ENCODE results near the gene LAMA3.
A peak's percentile ranks its signal among the peaks of the same experiment; 100 is the strongest.

The LAMA3 gene

DNA sequence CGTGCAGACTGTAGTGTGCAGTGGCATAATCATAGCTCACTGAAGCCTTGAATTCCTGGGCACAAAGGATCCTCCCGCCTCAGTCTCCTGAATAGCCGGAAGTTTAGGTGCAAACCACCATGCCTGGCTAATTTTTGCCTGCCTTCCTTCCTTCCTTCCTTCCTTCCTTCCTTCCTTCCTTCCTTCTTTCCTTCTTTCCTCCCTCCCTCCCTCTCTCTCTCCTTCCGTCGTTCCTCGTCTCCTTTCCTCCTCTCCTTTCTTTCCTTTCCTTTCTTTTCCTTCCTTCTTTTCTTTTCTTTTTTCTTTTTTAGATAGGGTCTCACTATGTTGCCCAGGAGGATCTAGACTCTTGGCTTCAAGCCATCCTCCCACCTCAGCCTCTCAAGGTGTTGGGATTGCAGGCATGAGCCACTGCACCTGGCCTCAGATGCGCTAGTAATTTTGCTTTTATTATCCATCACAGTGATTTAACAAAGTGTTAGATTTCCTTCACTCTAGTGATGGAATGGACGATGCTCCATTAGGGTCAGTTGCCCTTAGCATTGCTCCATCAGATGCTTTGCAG, 20.0 kb upstream of the LAMA3 start:
- no peak for DNase-seq

DNA sequence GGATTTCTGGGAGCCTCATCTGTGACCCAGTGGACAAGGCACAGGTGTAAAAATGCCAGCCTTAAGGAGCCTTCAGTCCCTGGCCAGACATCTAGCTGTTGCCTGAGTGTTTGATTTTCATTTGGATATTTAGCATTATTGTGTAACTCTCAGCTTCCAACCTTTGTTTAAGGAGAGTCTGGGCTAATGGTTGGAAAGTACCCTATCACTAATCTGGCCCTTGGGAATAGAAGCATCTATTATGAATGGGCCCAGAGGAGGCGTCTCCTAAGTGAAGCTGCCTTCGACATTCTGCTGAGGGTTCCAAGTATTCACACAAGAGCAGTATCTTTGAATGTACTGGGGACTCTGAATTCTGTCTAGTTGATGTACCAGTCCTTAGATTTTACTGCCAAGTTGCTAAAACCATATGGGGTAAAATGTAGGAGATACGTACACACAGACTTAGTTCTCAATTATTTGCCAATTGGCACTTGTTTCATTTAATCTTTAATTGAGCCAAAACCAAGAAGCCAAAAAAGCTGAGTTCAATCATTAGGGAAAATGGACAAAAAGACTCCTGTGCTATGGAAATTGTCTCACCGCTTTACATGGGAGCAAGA, 19.3 kb upstream of the LAMA3 start:
- no peak for DNase-seq

- DNase-seq = no peak
Observed at GRCh38 chr18:23671564-23671963, 17.7 kb upstream of the LAMA3 start.

DNA sequence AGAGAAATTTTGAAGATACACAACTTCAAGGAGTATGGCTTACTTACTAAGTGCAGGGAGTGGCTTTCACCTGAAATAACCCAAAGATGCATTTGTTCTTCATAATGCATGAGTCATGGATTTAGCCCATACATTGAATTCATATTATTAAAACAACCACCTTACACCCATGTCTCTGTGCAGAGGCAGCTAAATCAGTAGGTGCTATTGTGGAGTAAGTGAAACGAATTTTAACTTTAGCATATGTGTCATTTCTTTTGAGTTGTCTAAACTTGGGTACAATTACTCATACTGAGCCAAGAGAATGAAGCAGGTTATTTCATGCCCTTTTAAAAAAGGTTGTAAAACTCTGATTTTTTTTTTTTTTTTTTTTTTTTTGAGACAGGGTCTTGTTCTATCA, 15.5 kb upstream of the LAMA3 start:
- no peak for DNase-seq

DNA sequence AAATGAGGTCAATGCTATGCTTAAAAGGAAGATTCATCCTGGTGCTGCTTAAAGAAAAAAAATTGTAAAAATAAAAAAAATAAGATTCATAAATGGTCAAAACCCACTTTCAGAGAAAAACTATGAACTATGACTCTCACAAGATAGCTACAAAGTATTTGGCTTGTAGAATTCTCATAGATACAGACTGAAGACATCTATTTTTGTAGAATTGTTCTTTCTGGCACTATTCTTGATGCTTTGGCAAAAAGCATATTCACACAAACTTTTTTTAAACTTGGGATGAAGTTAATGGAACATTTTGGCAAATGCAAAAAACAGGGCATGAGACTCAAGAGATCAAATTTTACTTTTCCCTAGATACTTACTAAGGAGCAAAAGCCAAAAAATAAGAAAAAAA, 14.0 kb upstream of the LAMA3 start:
- no peak for DNase-seq

DNA sequence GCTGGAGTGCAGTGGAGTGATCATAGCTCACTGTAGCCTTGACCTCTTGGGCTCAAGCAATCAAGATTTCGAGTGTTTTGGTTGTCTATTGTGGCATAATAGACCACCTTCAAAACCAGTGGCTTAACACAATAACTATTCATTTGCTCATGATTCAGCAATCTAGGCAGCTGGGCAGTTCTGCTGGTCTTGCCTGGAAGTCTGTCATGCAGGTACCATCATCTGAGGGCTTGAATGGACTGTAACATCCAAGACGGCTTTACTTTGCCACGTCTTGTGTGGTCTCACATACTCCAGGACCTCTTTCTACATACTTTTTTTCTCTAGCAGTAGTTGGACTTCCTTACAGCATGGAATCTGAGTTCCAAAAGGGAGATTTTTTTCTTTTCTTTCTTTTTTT, 13.4 kb upstream of the LAMA3 start:
- no peak for DNase-seq

DNA sequence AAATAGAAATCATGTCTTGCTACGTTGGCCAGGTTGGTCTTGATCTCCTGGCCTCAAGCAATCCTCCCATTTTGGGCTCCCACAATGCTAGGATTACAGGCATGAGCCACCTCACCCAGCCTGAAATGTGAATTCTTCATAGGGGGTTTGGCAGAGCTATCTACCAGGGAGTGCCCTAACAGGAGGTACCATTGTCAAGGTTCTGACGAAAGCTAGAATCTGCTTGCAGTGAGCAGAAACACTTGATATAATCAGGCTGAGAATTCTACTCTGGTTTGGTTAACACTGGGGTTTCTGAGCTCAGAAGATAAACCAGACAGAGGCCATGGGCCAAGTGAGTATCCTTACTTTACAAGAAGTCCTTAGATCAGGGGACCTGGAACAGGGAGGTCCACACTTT, 7.2 kb upstream of the LAMA3 start:
- no peak for DNase-seq

GRCh38 chr18:23682472-23682871, 6.8 kb upstream of the LAMA3 start:
- DNase-seq = no peak

DNA sequence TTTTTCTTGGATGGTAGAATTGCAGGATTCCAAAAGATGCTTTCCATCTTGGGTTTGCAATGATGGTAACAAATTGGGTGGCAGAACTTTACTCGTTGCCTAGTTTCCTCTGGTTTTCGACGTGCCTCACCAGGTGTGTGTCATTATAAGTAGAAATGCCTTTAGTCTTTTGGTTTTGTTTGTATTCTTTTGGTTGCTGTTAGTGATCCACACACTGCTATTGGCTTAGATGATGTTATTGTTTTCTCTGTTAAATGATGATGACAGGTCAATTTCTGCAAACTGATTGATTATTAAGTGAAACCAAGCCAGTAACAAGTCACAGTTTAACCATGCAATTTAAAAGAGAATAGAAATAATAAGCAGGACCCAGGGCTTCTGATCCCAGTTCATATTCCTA, 6.1 kb upstream of the LAMA3 start:
- no peak for DNase-seq

DNA sequence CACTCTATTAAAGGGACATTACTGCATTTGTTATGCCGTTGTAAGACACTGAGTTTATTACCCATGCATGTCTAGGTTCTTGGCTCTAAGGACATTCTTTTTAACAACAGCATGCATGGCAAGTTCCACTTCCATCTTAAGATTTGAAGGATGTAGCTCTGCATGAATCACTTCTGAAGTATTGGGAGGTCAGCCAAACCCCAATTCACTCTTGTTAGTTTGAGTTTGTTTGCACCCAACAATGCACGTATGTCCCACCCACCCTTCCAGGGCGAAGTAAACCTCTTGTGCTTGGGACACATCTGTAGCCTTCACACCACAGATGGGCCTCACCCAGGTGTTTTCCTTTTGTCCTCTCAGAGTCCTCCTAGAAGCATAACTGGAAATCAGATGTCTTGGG, 5.6 kb upstream of the LAMA3 start:
- DNase-seq = no peak

DNA sequence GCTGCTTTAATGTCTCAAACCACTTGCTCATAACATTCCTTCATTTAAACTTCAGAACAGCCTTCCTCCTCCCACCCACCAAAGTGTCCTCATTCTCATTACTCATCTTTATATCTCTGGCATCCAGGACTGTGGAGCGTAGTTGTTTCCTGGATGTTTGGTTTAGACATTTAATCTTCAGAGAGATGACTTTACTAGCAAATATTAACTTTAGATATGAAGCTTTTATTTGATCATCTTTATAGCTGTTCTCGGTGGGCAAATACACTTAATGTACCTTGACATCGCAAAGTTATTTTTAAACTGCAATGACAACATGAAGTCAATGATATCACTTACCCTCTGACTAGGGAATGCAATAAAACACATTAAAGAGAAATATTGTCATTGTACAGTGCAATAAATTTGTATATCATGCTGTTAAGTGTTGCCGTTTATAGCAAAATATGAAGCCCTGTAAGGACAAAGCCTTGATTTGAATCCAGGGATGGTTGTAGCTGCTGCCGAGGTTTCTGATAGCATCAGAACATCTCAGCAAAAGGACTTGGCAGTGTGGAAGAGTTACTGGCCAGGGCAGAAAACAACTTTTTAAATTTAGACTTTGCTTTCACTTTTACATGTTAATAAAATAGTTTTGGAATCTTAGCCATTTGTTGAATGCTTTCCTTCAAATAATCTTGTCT, 4.6 kb upstream of the LAMA3 start:
- DNase-seq = peak; percentile 33

GRCh38 chr18:23688528-23688927, 725 bp upstream of the LAMA3 start:
- DNase-seq = no peak

DNA sequence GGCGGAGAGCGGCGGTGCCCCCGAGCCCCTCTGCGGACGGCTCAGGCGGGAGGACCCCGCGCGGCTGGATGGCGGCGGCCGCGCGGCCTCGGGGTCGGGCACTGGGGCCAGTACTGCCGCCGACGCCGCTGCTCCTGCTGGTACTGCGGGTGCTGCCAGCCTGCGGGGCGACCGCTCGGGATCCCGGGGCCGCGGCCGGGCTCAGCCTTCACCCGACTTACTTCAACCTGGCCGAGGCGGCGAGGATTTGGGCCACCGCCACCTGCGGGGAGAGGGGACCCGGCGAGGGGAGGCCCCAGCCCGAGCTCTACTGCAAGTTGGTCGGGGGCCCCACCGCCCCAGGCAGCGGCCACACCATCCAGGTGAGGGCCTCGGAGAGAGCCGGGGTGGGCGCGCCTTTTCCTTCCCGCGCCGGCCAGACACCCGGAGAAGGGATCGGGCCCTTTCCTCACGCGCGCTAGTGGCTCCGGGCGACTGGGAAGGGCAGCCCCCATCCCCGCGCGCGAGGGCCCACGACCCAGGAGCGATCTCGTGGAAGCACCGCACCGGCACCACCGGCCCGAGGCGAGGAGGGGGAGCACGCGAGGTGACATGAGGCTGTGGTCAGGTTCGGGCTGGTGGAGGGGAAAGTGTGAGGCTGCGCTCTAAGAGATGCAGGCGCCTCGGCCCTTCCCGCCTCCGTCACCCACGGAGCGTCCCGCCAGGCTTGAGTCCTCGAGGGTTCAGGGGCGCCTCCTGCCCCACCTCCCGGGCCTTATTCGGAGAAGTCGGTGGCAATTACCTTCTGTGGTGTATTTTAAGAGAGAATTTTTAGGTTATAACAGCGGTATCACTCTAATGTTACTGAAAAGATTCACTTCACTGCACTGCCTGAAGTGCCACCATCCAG, 607 bp downstream of the LAMA3 start:
- DNase-seq = no peak

DNA sequence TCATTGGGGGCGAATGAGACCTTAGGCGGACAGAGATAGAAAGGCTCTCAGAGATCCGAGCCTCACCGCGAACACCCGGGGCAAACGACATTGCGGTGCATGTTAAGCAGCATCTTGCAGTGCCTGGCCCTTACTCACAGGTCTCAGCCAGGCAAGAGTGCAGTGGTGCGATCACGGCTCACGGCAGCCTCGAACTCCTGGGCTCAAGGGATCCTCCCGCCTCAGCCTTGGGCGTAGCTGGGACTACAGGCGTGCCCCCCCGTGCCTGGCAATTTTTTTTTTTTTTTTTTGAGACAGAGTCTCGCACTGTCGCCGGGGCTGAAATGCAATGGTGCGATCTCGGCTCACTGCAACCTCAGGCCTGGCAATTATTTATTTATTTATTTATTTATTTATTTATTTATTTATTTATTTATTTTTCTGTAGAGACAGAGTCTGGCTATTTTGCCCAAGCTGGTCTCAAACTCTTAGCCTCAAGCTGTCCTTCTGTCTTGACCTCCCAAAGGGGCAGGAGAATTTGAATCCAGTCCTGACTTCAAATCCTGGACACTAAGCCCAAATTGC, 1.3 kb downstream of the LAMA3 start:
- no peak for DNase-seq

DNA sequence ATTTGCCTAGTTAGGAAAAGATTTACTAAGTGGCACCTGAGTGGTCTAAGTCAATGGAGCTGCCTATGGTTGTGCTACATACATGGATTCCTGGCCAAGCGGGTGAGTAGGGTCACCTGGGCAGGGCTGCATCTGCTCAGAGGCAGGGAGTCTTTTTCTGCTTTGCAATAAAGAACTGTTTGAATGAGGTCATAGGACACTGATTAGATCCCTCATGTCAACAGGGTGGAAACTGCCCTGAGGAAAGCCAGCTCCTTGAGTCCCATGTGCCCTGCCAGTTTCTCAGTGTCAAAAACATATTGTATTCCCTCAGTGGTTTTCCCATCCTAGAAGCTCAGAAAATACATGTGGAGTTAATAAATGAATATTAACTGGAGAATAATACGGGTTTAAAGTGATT, 4.6 kb downstream of the LAMA3 start:
- no peak for DNase-seq

GRCh38 chr18:23694637-23695430, 5.6 kb downstream of the LAMA3 start:
- DNase-seq = no peak

DNA sequence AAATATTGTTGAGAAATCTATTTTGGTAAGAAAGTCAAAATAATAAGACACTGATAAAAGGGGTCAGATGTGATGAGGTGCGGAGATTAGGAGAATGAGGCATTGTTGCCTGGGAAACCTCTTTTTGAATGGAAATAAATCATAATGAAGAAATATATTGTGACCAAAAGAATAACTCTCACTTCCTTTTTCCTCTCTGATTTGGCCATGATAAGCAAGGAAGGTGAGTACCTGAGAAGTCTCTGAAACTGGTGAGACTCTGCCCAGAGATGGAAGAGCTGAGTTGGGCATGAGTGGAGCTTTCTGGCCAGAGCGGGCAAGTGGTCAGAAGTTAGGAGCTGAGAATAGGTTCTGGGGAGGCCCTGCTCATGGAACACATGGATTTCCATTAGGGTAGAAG, 11.8 kb downstream of the LAMA3 start:
- no peak for DNase-seq

GRCh38 chr18:23701544-23702064, 12.4 kb downstream of the LAMA3 start:
- no peak for DNase-seq

DNA sequence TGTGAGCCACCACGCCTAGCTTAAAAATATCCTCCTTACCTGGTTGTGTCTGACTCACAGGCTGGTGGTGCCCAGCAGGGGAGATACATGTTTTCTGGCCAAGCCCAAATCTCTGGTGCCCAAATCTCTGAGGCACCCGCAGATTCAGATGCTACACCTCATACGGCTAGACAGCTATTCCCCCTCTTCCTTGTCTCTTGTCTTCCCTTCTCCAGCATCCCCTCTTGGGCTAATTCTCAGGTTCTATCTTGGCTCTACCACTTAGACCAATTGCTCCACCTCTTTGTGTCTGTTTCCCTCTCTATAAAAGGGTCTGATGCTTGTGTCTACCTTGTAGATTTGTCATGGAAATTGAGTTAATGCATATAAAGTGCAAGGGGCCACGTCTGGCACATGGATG, 13.4 kb downstream of the LAMA3 start:
- DNase-seq = no peak

- peak; percentile 59 for DNase-seq
Observed at GRCh38 chr18:23703057-23703986, 14.1 kb downstream of the LAMA3 start.

- no peak for DNase-seq
Observed at GRCh38 chr18:23703987-23704384, 14.7 kb downstream of the LAMA3 start.

Data from SHP77 treated with DMSO at 0.1 percent for 48 hours (cell line).